K562 (cell line): ENCODE results near the gene AQP2. TPM values are rescaled to one million over a fixed set of nuclear protein-coding genes. Genes with fewer than 3 reads are reported as not detected.
A peak's percentile ranks its signal among the peaks of the same experiment; 100 is the strongest.

Source experiments
- ATAC-seq: fragments of 200-7000 bp; cut with Tn5 transposase; 3 replicates; pipeline ENCODE4 v1.9.1; 2020; ENCODE audit warnings: moderate library complexity
- BruUV-seq: library from RNA; stranded (reverse); fragments of 400-500 nt; replicated peaks from 2 replicates; lab custom pipeline; 2021; lab: Mats Ljungman, UMichigan
- CTCF ChIA-PET: fragments of 300-600 bp; formaldehyde crosslinking; extraction: SDS; loops from one replicate; lab custom pipeline; 2021; ENCODE audit warnings: low intra/inter-chr PET ratio; lab: Yijun Ruan, JAX
- POLR2A ChIA-PET: fragments of 300-600, 350-650 bp; sonication (Branson Sonifier 250); formaldehyde crosslinking; extraction: SDS; loops from one replicate; lab custom pipeline; 2021; ENCODE audit warnings: antibody characterized with exemption, inconsistent platforms; lab: Yijun Ruan, JAX
- DNase-seq, 4 experiments: peaks; one replicate each; pipeline versions ENCODE4 v3.0.0 to v3.0.0-alpha.2; 2011 to 2018; ENCODE audit warnings: low spot score in 3 of 4, mixed read lengths in 3 of 4; ENCODE audit errors: extremely low read depth in 1 of 4
- FAIRE-seq: peaks from 2 replicates; lab custom pipeline; 2011; peaks lifted over from hg19 to GRCh38; lab: Jason Lieb, UNC
- H2AFZ ChIP-seq: 2 replicates; pipeline ENCODE4 v1.6.0; 2011; ENCODE audit warnings: low read depth, low read length, control low read depth, inconsistent platforms
- H3K27ac ChIP-seq: fragments of 200-600 bp; 3 replicates; pipeline ENCODE4 v1.8.0; 2011; ENCODE audit warnings: low read depth, mild to moderate bottlenecking, control low read depth, inconsistent platforms, low read length, moderate library complexity, mixed read lengths; ENCODE audit errors: extremely low read depth
- H3K27me3 ChIP-seq, 2 experiments: fragments of 300-600 bp in 1 of 2; 2 replicates in 1 of 2; 3 replicates in 1 of 2; pipeline versions ENCODE4 v1.6.0 to v1.8.0; 2011; ENCODE audit warnings: inconsistent platforms in 2 of 2, low read length in 2 of 2, mild to moderate bottlenecking in 1 of 2, mixed read lengths in 1 of 2, moderate library complexity in 1 of 2; ENCODE audit not compliant: control insufficient read depth in 2 of 2, insufficient read depth in 2 of 2
- H3K36me3 ChIP-seq: fragments of 300-600 bp; 3 replicates; pipeline ENCODE4 v1.8.0; 2011; ENCODE audit warnings: mild to moderate bottlenecking, low read length, inconsistent platforms; ENCODE audit not compliant: control insufficient read depth, insufficient read depth
- H3K4me1 ChIP-seq, 2 experiments: fragments of 200-600 bp in 1 of 2; replicated peaks in 1 of 2; 2 replicates in 1 of 2; 3 replicates in 1 of 2; pipeline versions ENCODE4 v1.5.1 to v1.8.0; 2011; ENCODE audit warnings: inconsistent platforms in 2 of 2, low read length in 2 of 2, mild to moderate bottlenecking in 1 of 2, mixed read lengths in 1 of 2, moderate library complexity in 1 of 2; ENCODE audit not compliant: control insufficient read depth in 2 of 2, insufficient read depth in 2 of 2
- H3K4me2 ChIP-seq: 2 replicates; pipeline ENCODE4 v1.6.1; 2011; ENCODE audit warnings: low read length, control low read depth, inconsistent platforms, mixed read lengths; ENCODE audit not compliant: insufficient read depth
- H3K4me3 ChIP-seq: fragments of 200-600 bp; sonication (generic), shearing (Covaris generic); 2 replicates; pipeline ENCODE4 v1.5.1; 2016; ENCODE audit warnings: control low read depth, inconsistent platforms
- H3K79me2 ChIP-seq: fragments of 200-600 bp; 3 replicates; pipeline ENCODE4 v1.8.0; 2011; ENCODE audit warnings: low read length, inconsistent platforms; ENCODE audit not compliant: control insufficient read depth, insufficient read depth
- H3K9ac ChIP-seq, 2 experiments: 2 replicates each; pipeline versions ENCODE4 v1.6.0 to v1.6.1; 2011; ENCODE audit warnings: low read depth in 2 of 2, low read length in 2 of 2, control low read depth in 1 of 2, inconsistent platforms in 1 of 2, mild to moderate bottlenecking in 1 of 2, mixed read lengths in 1 of 2; ENCODE audit not compliant: insufficient read depth in 1 of 2
- H3K9me1 ChIP-seq: one replicate; pipeline ENCODE4 v1.6.0; 2011; ENCODE audit warnings: inconsistent platforms, mild to moderate bottlenecking, low read length, moderate library complexity; ENCODE audit not compliant: control insufficient read depth, insufficient read depth
- H3K9me3 ChIP-seq: replicated peaks from 2 replicates; pipeline ENCODE4 v1.5.1; 2011; ENCODE audit warnings: low read depth, low read length, inconsistent platforms; ENCODE audit not compliant: control insufficient read depth, insufficient read depth
- H4K20me1 ChIP-seq: replicated peaks from 2 replicates; pipeline ENCODE4 v1.6.1; 2011; ENCODE audit warnings: low read length, inconsistent platforms, mixed read lengths; ENCODE audit not compliant: control insufficient read depth, insufficient read depth
- ELF4 ChIP-seq: fragments of 450-650 bp; formaldehyde crosslinking; IDR thresholded peaks from 2 replicates; pipeline ENCODE4 v1.4.0; 2022; ENCODE audit warnings: missing genetic modification characterization
- ESRRB ChIP-seq: fragments of 250-450 bp; sonication (Bioruptor Pico); IDR thresholded peaks from 2 replicates; pipeline ENCODE4 v1.5.0; 2020; ENCODE audit warnings: mild to moderate bottlenecking, moderate library complexity, borderline replicate concordance
- HDAC2 ChIP-seq: fragments of 450-650 bp; IDR thresholded peaks from 2 replicates; pipeline ENCODE4 v1.6.1; 2016; ENCODE audit warnings: mild to moderate bottlenecking
- KLF16 ChIP-seq: IDR thresholded peaks from 2 replicates; pipeline ENCODE4 v1.6.1; 2016; ENCODE audit warnings: antibody characterized with exemption
- L3MBTL2 ChIP-seq: fragments of 450-650 bp; IDR thresholded peaks from 2 replicates; pipeline ENCODE4 v1.6.1; 2016; ENCODE audit warnings: mild to moderate bottlenecking, moderate library complexity
- PHB ChIP-seq: fragments of 250-450 bp; sonication (Bioruptor Pico); IDR thresholded peaks from 2 replicates; pipeline ENCODE4 v1.5.0; 2021
- PHB2 ChIP-seq: fragments of 450-650 bp; IDR thresholded peaks from 2 replicates; pipeline ENCODE4 v1.6.1; 2017; ENCODE audit warnings: low read depth
- PTRF ChIP-seq: fragments of 450-650 bp; IDR thresholded peaks from 2 replicates; pipeline ENCODE4 v1.6.1; 2016; ENCODE audit warnings: mild to moderate bottlenecking, missing genetic modification characterization, missing compliant biosample characterization
- SMARCC2 ChIP-seq: fragments of 450-650 bp; IDR thresholded peaks from 2 replicates; pipeline ENCODE4 v1.6.1; 2017; ENCODE audit warnings: antibody characterized with exemption, moderate library complexity, mild to moderate bottlenecking, low read depth
- SRSF3 ChIP-seq: fragments of 200-400 bp; formaldehyde crosslinking; IDR thresholded peaks from 2 replicates; pipeline ENCODE4 v1.6.1; 2016; ENCODE audit warnings: mild to moderate bottlenecking, low read length, moderate library complexity; ENCODE audit not compliant: insufficient read depth
- ZNF146 ChIP-seq: IDR thresholded peaks from one replicate; pipeline ENCODE4 v1.6.1; 2018; ENCODE audit warnings: missing compliant biosample characterization; ENCODE audit not compliant: unreplicated experiment
- ZNF263 ChIP-seq: sonication (generic); formaldehyde crosslinking; IDR thresholded peaks from 2 replicates; pipeline ENCODE4 v1.8.0; 2022; ENCODE audit warnings: mild to moderate bottlenecking, missing genetic modification reagents, borderline replicate concordance
- WGBS: fragments of 100-300 bp; shearing (Covaris generic); methylation state at CpG from one replicate; pipeline ENCODE4 v1.1.6; 2016; ENCODE audit warnings: low coverage, mixed read lengths; ENCODE audit not compliant: insufficient coverage; ENCODE audit errors: missing lambda C conversion rate; 5-methylcytosine and 5-hydroxymethylcytosine counted together
- in situ Hi-C: fragments of 300-500 bp; cut with MboI; formaldehyde crosslinking; loops from 4 replicates; pipeline ENCODE4 v1.15.0; 2018; ENCODE audit warnings: inconsistent platforms, mixed read lengths
- intact Hi-C: fragments of 100-400 bp; cut with micrococcal nuclease; formaldehyde crosslinking; loops from 2 replicates; pipeline ENCODE4 v1.14.2; 2022
- polyA plus RNA-seq, 8 experiments: library from polyadenylated mRNA; depleted of rRNA in 4 of 8; stranded (reverse) in 5 of 8; unstranded in 3 of 8; fragments of >200 nt; fragmentation: Nextera tagmentation in 2 of 8; fragmentation: Illumina TruSeq in 1 of 8; extraction: Ambion mirVana in 2 of 8; extraction: Trizol in 1 of 8; gene quantifications; 2 replicates each; pipeline versions ENCODE4 v1.2.1 to v1.2.3, GENCODE V29; 2011 to 2014; ENCODE audit warnings: inconsistent platforms in 1 of 8, missing spikeins in 1 of 8
- total RNA-seq, 7 experiments: library from RNA; depleted of rRNA in 6 of 7; stranded (reverse); fragments of >200 nt in 6 of 7; fragmentation: Illumina TruSeq in 2 of 7; extraction: Trizol in 2 of 7; gene quantifications; 2 replicates each; pipeline versions ENCODE4 v1.2.1 to v1.2.3, GENCODE V29; 2011 to 2021; ENCODE audit warnings: low replicate concordance in 1 of 7
- TF ChIP-seq, protein P1 (sequence below): fragments of 250-450 bp; sonication (Bioruptor Pico); IDR thresholded peaks from 2 replicates; pipeline ENCODE4 v1.5.0; 2020; ENCODE audit warnings: mild to moderate bottlenecking, borderline replicate concordance
- TF ChIP-seq, protein P2 (sequence below): sonication (generic); formaldehyde crosslinking; IDR thresholded peaks from 2 replicates; pipeline ENCODE4 v1.8.0; 2022; ENCODE audit warnings: mild to moderate bottlenecking, missing genetic modification reagents
- TF ChIP-seq, protein P3 (sequence below), 2 experiments: fragments of 200-800 bp in 1 of 2; sonication (Bioruptor generic) in 1 of 2; sonication (generic) in 1 of 2; formaldehyde crosslinking in 1 of 2; IDR thresholded peaks in 1 of 2; conservative IDR thresholded peaks in 1 of 2; 2 replicates each; pipeline versions ENCODE4 v1.5.0 to v1.6.1; 2016 to 2020; ENCODE audit warnings: missing compliant biosample characterization in 1 of 2, missing genetic modification characterization in 1 of 2, missing genetic modification reagents in 1 of 2

The AQP2 gene
- total and polyA plus RNA-seq, 9 of the 15 experiments (the other 6 are each of a cell fraction or from before 2014, with no cell fraction given) = not detected

DNA sequence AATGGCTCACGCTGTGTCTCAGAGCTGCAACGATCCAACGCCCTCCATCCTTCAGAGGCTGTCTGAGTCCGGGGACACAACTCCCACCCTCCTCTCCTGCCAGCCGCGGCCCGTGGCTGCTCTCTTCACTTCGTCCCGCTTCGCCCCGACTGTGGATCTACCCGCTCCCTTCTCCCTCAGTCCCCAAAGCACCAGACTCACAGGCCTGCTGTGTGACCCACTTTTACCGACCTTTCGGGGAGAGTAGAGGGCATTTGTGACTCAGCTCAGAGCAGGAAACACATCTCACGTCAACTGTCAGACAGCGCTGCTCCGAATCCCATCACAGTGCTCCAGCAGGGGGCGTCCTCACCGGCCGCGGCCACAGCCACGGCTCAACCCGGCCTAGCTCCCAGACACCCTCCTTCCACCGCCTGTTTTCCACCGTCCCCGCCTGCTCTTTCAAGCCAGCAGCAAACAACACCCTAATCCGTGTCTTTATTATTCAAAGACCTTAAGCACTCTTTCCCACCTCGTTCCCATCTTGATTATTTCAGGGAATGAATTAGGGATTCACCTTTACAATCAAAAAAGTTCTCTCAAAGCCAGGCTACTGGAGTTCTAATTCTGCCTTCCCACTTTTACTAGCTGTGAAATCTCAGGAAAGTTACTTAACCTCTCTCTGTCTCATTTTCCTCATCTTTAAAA, 5.0 kb upstream of the AQP2 start:
- WGBS = 12% methylated on average over 24 of the region's 28 CpGs
- ATAC-seq (peak; percentile 99), FAIRE-seq (peak; percentile 96), DNase-seq (peak; percentile 90 to 92 (median 91))
- no peaks in the 10 kb centered on the region for H3K36me3 ChIP-seq
- peak overlapping the region; percentile 57 for H3K4me2 ChIP-seq
- peak overlapping the region; percentile 49 to 66 for H3K9ac ChIP-seq
- H3K9me3 ChIP-seq = no peaks in the 10 kb centered on the region
- H3K9me1 ChIP-seq = no peaks in the 10 kb centered on the region
- H3K27me3 ChIP-seq = no peaks in the 10 kb centered on the region
- peak overlapping the region; percentile 92 for H2AFZ ChIP-seq
- CTCF ChIA-PET = interaction anchor here (0.6 to 0.9 kb wide), 3 partner anchors 78 to 125 kb away, joined by 3 to 4 read pairs (median 3); no protein-coding TSS in a partner anchor
- no peaks in the 10 kb centered on the region for H4K20me1 ChIP-seq
- in situ Hi-C loops = no loop called here
- H3K4me1 ChIP-seq = peaks cover 14 to 20% of the 10 kb centered on the region in 2 experiments; a peak in 4 of 5 replicates
- POLR2A ChIA-PET = interaction anchor here (0.6 to 1.9 kb wide), 11 partner anchors 12 to 108 kb away, joined by 3 to 12 read pairs (median 4); no protein-coding TSS in a partner anchor
- H3K4me3 ChIP-seq = no peak overlapping the region
- no peaks in the 10 kb centered on the region for H3K79me2 ChIP-seq
- no TSS peak for BruUV-seq
- intact Hi-C loops = loop anchor here (5.0 kb wide), 2 partner anchors 78 to 168 kb away; no protein-coding TSS in a partner anchor
- H3K27ac ChIP-seq = peak overlapping the region; percentile 35; the same call in 1 of the 3 replicates
- TF ChIP-seq PTRF (no peak), ZNF263 (no peak), SMARCC2 (no peak), SRSF3 (no peak), ELF4 (CRISPR knock-in tag) (no peak), L3MBTL2 (peak; percentile 75), PHB2 (no peak), KLF16 (0 out of 2 replicates have a peak, but pooled peaks have one; percentile 40), PHB (CRISPR knock-in tag) (no peak), ESRRB (CRISPR knock-in tag) (no peak), ZNF146 (no peak), HDAC2 (peak; percentile 53; the same call in 1 of the 2 replicates)
- TF ChIP-seq, protein P1, sequence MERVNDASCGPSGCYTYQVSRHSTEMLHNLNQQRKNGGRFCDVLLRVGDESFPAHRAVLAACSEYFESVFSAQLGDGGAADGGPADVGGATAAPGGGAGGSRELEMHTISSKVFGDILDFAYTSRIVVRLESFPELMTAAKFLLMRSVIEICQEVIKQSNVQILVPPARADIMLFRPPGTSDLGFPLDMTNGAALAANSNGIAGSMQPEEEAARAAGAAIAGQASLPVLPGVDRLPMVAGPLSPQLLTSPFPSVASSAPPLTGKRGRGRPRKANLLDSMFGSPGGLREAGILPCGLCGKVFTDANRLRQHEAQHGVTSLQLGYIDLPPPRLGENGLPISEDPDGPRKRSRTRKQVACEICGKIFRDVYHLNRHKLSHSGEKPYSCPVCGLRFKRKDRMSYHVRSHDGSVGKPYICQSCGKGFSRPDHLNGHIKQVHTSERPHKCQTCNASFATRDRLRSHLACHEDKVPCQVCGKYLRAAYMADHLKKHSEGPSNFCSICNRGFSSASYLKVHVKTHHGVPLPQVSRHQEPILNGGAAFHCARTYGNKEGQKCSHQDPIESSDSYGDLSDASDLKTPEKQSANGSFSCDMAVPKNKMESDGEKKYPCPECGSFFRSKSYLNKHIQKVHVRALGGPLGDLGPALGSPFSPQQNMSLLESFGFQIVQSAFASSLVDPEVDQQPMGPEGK (CRISPR knock-in tag) = no peak
- TF ChIP-seq, protein P2, sequence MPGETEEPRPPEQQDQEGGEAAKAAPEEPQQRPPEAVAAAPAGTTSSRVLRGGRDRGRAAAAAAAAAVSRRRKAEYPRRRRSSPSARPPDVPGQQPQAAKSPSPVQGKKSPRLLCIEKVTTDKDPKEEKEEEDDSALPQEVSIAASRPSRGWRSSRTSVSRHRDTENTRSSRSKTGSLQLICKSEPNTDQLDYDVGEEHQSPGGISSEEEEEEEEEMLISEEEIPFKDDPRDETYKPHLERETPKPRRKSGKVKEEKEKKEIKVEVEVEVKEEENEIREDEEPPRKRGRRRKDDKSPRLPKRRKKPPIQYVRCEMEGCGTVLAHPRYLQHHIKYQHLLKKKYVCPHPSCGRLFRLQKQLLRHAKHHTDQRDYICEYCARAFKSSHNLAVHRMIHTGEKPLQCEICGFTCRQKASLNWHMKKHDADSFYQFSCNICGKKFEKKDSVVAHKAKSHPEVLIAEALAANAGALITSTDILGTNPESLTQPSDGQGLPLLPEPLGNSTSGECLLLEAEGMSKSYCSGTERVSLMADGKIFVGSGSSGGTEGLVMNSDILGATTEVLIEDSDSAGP (CRISPR knock-in tag) = no peak
- TF ChIP-seq, protein P3, sequence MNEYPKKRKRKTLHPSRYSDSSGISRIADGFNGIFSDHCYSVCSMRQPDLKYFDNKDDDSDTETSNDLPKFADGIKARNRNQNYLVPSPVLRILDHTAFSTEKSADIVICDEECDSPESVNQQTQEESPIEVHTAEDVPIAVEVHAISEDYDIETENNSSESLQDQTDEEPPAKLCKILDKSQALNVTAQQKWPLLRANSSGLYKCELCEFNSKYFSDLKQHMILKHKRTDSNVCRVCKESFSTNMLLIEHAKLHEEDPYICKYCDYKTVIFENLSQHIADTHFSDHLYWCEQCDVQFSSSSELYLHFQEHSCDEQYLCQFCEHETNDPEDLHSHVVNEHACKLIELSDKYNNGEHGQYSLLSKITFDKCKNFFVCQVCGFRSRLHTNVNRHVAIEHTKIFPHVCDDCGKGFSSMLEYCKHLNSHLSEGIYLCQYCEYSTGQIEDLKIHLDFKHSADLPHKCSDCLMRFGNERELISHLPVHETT (CRISPR knock-in tag; conservative IDR thresholded peaks at IDR 0.05 in 1 of 2, IDR thresholded peaks at IDR 0.05 in 1 of 2) = no peak
